Astrocyte (in vitro differentiated cells and primary cell): ENCODE data around the gene TSGA10.

Experiments used
- CTCF ChIP-seq: IDR thresholded peaks from 2 replicates; pipeline ENCODE4 v1.5.1; 2011; ENCODE audit warnings: low read depth, mild to moderate bottlenecking, inconsistent platforms, low read length, moderate library complexity; ENCODE audit not compliant: insufficient read depth
- EZH2 ChIP-seq: IDR thresholded peaks from 2 replicates; pipeline ENCODE4 v1.6.1; 2012; ENCODE audit warnings: mild to moderate bottlenecking, low read length, inconsistent platforms; ENCODE audit not compliant: insufficient read depth

- TF ChIP-seq CTCF = no peak
- no peak for TF ChIP-seq EZH2
Measured at GRCh38 chr2:98952966-98953365, 201.8 kb downstream of the TSGA10 start.
